Adrenal gland (tissue), 12 donors: ENCODE results near the gene FGF14. TPM values are rescaled to one million over a fixed set of nuclear protein-coding genes. Genes with fewer than 3 reads are reported as not detected.

Experiments used
- DNase-seq, 7 donors: peaks; one replicate each; pipeline ENCODE4 v3.0.0-alpha.2; 2019 to 2020
- H3K27ac ChIP-seq, 5 donors: fragments of 200-600 bp; sonication (generic) in 4 of 5; 1 replicate in 3 of 5; 2 replicates in 2 of 5; pipeline versions ENCODE4 v1.5.1 to v1.8.0; 2016 to 2020; ENCODE audit warnings: mild to moderate bottlenecking in 1 of 5
- H3K27me3 ChIP-seq: fragments of 200-600 bp; 2 replicates; pipeline ENCODE4 v1.8.0; 2021
- H3K36me3 ChIP-seq, 2 donors: fragments of 200-600 bp; replicated peaks in 1 of 2; 1 replicate in 1 of 2; 2 replicates in 1 of 2; pipeline versions ENCODE4 v1.5.1 to v1.8.0; 2018 to 2022
- H3K4me1 ChIP-seq, 2 donors: fragments of 200-600 bp; replicated peaks in 1 of 2; 1 replicate in 1 of 2; 2 replicates in 1 of 2; pipeline versions ENCODE4 v1.5.1 to v1.8.0; 2018 to 2021
- H3K4me3 ChIP-seq, 4 donors: fragments of 200-600 bp; sonication (generic) in 3 of 4; one replicate each; pipeline ENCODE4 v1.5.1; 2016 to 2018
- H3K9me3 ChIP-seq, 3 donors: fragments of 200-600 bp; sonication (generic) in 1 of 3; replicated peaks in 1 of 3; 1 replicate in 2 of 3; 2 replicates in 1 of 3; pipeline versions ENCODE4 v1.5.1 to v1.8.0; 2016 to 2021
- CTCF ChIP-seq, 6 experiments: fragments of 450-650 bp in 4 of 6; fragments of 200-600 bp in 2 of 6; sonication (generic) in 1 of 6; IDR thresholded peaks; 1 replicate in 5 of 6; 2 replicates in 1 of 6; pipeline versions ENCODE4 v1.5.1 to v1.8.0; 2016 to 2021; ENCODE audit warnings: antibody characterized with exemption in 6 of 6, mild to moderate bottlenecking in 2 of 6, moderate library complexity in 1 of 6
- POLR2A ChIP-seq, 2 donors: fragments of 450-650 bp; IDR thresholded peaks; one replicate each; pipeline ENCODE4 v1.6.1; 2017; ENCODE audit warnings: antibody characterized with exemption in 2 of 2, mild to moderate bottlenecking in 2 of 2, moderate library complexity in 1 of 2
- WGBS, 4 donors: extraction: QIAGEN DNeasy Blood & Tissue Kit in 2 of 4; methylation state at CpG; one replicate each; pipeline versions ENCODE4 v1.1.5 to v1.1.7; 2013 to 2017; 5-methylcytosine and 5-hydroxymethylcytosine counted together
- intact Hi-C, 2 donors: fragments of 100-400 bp; cut with DNase I; formaldehyde crosslinking; loops; one replicate each; pipeline versions ENCODE4 v1.14.1 to v1.15.0; 2022 to 2023
- polyA plus RNA-seq, 3 donors: library from polyadenylated mRNA; stranded (reverse); fragments of 200-250 nt in 2 of 3; fragments of 350-450 nt in 1 of 3; fragmentation: Illumina TruSeq in 1 of 3; extraction: RNeasy Lipid Tissue Mini Kit (QIAGEN cat#74804) in 1 of 3; gene quantifications; one replicate each; pipeline ENCODE4 v1.2.3, GENCODE V29; 2013 to 2014
- total RNA-seq, 9 donors: library from RNA; depleted of rRNA in 4 of 9; stranded (reverse); fragments of >200 nt in 4 of 9; fragments of 120-200 nt in 1 of 9; fragmentation: NEBNext Ultra II Directional in 1 of 9; extraction: Animal tissue kit (Norgen Biotek cat#: 25700) in 1 of 9; gene quantifications; one replicate each; pipeline versions ENCODE4 v1.1.0 to v1.2.4, GENCODE V29; 2013 to 2023
- donor health status: healthy with polysubstance abuse.
- donor health status: Bipolar disorder and iron deficiency.
- donor health status: DM: yes; HTN: yes; CAD: no.
- donor health status: DM: no; HTN: no; CAD: no.
- donor health status: DM: no; HTN: no; CAD: no.
- donor health status: DM: yes; HTN: yes; CAD: no.

The FGF14 gene
- total and polyA plus RNA-seq, 12 donors, result 0.32 to 9.3 (median 2.8) TPM; not detected in 2

- Histone ChIP-seq H3K27me3 (no peaks in the 10 kb centered on the region), H3K9me3 (no peaks in the 10 kb centered on the region), H3K27ac (no peak overlapping the region), H3K36me3 (no peaks in the 10 kb centered on the region), H3K4me3 (no peak overlapping the region), H3K4me1 (no peaks in the 10 kb centered on the region)
- TF ChIP-seq POLR2A (IDR thresholded peaks at IDR 0.05) (no peak), CTCF (IDR thresholded peaks at IDR 0.05) (no peak)
- intact Hi-C loops, result no loop called here
- DNase-seq, result no peak
- WGBS, 4 donors, result 83 to 94% (median 91%) methylated on average over 1 of the region's 1 CpG
These were observed 25.5 kb downstream of the FGF14 start for GRCh38 chr13:102376318-102376717.

DNA sequence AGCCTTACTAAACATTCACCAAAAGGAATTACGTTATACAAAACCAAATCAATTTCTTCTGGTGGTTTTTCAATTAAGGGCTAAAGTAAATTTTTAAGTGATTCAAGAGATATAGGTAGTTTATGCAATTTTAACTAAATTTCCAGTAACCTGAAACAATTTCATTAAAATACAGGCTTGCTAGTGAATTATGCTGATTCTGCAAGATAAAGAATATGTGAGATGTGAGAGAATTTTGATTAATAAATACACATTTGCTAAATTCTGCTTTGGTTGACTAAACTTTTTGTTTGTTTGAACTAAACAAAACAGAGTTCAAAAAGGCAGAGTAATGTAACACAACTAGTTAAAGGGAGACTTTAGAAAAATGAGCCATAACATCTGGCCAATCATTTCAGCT, 27.1 kb downstream of the FGF14 start:
- Histone ChIP-seq H3K27ac (no peak overlapping the region), H3K4me3 (no peak overlapping the region), H3K36me3 (no peaks in the 10 kb centered on the region), H3K27me3 (no peaks in the 10 kb centered on the region), H3K9me3 (no peaks in the 10 kb centered on the region), H3K4me1 (no peaks in the 10 kb centered on the region)
- no peak for TF ChIP-seq POLR2A (IDR thresholded peaks at IDR 0.05)
- no peak for TF ChIP-seq CTCF (IDR thresholded peaks at IDR 0.05)
- intact Hi-C loops, result no loop called here
- DNase-seq, result no peak
- 74 to 91% (median 89%) methylated on average over 1 of the region's 1 CpG for WGBS, 4 donors

- Histone ChIP-seq H3K27ac (no peak overlapping the region), H3K9me3 (no peaks in the 10 kb centered on the region), H3K27me3 (no peaks in the 10 kb centered on the region), H3K36me3 (no peaks in the 10 kb centered on the region), H3K4me1 (no peaks in the 10 kb centered on the region), H3K4me3 (no peak overlapping the region)
- TF ChIP-seq CTCF (IDR thresholded peaks at IDR 0.05), result no peak
- TF ChIP-seq POLR2A (IDR thresholded peaks at IDR 0.05), result no peak
- DNase-seq, result no peak
- intact Hi-C loops, result no loop called here
These were observed 27.6 kb downstream of the FGF14 start for GRCh38 chr13:102374233-102374632.

GRCh38 chr13:102373221-102373620, 28.6 kb downstream of the FGF14 start:
- DNase-seq, result no peak
- intact Hi-C loops, result no loop called here
- TF ChIP-seq POLR2A (IDR thresholded peaks at IDR 0.05) (no peak), CTCF (IDR thresholded peaks at IDR 0.05) (no peak)
- Histone ChIP-seq H3K27me3 (no peaks in the 10 kb centered on the region), H3K4me1 (no peaks in the 10 kb centered on the region), H3K27ac (no peak overlapping the region), H3K36me3 (no peaks in the 10 kb centered on the region), H3K9me3 (no peaks in the 10 kb centered on the region), H3K4me3 (no peak overlapping the region)
